Measurements from ENCODE around the gene CASK. TPM values are rescaled to one million over a fixed set of nuclear protein-coding genes. Genes with fewer than 3 reads are reported as not detected.

The CASK gene
- total RNA-seq, 1 experiment from 2014 or later, result 54.6 TPM

GRCh38 chrX:41877167-41877566, 46.2 kb downstream of the CASK start (continued):
- TF ChIP-seq ARID4B (CRISPR knock-in tag; IDR thresholded peaks at IDR 0.05; ENCODE audit: borderline replicate concordance) (no peak), FOXK1 (CRISPR knock-in tag; IDR thresholded peaks at IDR 0.05) (no peak)

DNA sequence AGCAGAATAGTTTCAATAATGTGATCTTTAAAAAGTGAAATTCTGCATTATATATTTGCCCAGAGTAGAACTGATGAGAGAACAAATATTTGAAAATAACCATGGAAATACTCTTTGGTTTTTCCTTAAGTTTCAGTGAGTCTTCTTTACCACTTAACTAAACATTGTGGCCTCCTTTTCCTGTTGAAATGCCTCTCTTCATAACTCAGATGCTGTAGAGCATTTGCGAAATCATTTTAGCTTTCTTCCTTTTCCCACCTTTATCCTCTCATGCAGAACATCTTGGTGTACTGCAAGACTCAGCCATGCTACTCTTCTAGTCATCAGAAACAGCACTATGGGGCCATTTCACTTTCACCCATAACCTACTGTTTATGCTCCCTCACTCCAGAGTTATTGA, 48.2 kb downstream of the CASK start:
- Mint-ChIP-seq H3K36me3 (no peaks in the 10 kb centered on the region), H3K27ac (no peak overlapping the region), H3K9me3 (peaks cover 4% of the 10 kb centered on the region; the same call in 1 of the 2 replicates), H3K4me3 (no peak overlapping the region), H3K4me1 (peaks cover 19% of the 10 kb centered on the region), H3K27me3 (ENCODE audit: low read depth) (no peaks in the 10 kb centered on the region)
- no peak for DNase-seq (ENCODE audit: low spot score)
- CTCF ChIA-PET, result no interaction called here
- TF ChIP-seq ZNF425 (CRISPR knock-in tag; conservative IDR thresholded peaks at IDR 0.05) (no peak), ZNF219 (CRISPR knock-in tag; IDR thresholded peaks at IDR 0.05; ENCODE audit: borderline replicate concordance) (no peak), NFYB (CRISPR knock-in tag; conservative IDR thresholded peaks at IDR 0.05; ENCODE audit: low read depth) (no peak), ZNF512 (CRISPR knock-in tag; IDR thresholded peaks at IDR 0.05; ENCODE audit: borderline replicate concordance) (no peak), OVOL2 (CRISPR knock-in tag; IDR thresholded peaks at IDR 0.05; ENCODE audit: borderline replicate concordance) (no peak), ZNF232 (CRISPR knock-in tag; IDR thresholded peaks at IDR 0.05) (no peak), GABPB1 (CRISPR knock-in tag; IDR thresholded peaks at IDR 0.05) (no peak), ATF1 (CRISPR knock-in tag; IDR thresholded peaks at IDR 0.05) (no peak), NR1H2 (CRISPR knock-in tag; IDR thresholded peaks at IDR 0.05) (no peak), ETV6 (CRISPR knock-in tag; IDR thresholded peaks at IDR 0.05) (no peak)
- TF ChIP-seq, protein P1, sequence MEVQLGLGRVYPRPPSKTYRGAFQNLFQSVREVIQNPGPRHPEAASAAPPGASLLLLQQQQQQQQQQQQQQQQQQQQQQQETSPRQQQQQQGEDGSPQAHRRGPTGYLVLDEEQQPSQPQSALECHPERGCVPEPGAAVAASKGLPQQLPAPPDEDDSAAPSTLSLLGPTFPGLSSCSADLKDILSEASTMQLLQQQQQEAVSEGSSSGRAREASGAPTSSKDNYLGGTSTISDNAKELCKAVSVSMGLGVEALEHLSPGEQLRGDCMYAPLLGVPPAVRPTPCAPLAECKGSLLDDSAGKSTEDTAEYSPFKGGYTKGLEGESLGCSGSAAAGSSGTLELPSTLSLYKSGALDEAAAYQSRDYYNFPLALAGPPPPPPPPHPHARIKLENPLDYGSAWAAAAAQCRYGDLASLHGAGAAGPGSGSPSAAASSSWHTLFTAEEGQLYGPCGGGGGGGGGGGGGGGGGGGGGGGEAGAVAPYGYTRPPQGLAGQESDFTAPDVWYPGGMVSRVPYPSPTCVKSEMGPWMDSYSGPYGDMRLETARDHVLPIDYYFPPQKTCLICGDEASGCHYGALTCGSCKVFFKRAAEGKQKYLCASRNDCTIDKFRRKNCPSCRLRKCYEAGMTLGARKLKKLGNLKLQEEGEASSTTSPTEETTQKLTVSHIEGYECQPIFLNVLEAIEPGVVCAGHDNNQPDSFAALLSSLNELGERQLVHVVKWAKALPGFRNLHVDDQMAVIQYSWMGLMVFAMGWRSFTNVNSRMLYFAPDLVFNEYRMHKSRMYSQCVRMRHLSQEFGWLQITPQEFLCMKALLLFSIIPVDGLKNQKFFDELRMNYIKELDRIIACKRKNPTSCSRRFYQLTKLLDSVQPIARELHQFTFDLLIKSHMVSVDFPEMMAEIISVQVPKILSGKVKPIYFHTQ (CRISPR knock-in tag; IDR thresholded peaks at IDR 0.05), result no peak
- TF ChIP-seq, protein P2, sequence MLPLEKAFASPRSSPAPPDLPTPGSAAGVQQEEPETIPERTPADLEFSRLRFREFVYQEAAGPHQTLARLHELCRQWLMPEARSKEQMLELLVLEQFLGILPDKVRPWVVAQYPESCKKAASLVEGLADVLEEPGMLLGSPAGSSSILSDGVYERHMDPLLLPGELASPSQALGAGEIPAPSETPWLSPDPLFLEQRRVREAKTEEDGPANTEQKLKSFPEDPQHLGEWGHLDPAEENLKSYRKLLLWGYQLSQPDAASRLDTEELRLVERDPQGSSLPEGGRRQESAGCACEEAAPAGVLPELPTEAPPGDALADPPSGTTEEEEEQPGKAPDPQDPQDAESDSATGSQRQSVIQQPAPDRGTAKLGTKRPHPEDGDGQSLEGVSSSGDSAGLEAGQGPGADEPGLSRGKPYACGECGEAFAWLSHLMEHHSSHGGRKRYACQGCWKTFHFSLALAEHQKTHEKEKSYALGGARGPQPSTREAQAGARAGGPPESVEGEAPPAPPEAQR (CRISPR knock-in tag; IDR thresholded peaks at IDR 0.05), result no peak
- TF ChIP-seq, protein P3, sequence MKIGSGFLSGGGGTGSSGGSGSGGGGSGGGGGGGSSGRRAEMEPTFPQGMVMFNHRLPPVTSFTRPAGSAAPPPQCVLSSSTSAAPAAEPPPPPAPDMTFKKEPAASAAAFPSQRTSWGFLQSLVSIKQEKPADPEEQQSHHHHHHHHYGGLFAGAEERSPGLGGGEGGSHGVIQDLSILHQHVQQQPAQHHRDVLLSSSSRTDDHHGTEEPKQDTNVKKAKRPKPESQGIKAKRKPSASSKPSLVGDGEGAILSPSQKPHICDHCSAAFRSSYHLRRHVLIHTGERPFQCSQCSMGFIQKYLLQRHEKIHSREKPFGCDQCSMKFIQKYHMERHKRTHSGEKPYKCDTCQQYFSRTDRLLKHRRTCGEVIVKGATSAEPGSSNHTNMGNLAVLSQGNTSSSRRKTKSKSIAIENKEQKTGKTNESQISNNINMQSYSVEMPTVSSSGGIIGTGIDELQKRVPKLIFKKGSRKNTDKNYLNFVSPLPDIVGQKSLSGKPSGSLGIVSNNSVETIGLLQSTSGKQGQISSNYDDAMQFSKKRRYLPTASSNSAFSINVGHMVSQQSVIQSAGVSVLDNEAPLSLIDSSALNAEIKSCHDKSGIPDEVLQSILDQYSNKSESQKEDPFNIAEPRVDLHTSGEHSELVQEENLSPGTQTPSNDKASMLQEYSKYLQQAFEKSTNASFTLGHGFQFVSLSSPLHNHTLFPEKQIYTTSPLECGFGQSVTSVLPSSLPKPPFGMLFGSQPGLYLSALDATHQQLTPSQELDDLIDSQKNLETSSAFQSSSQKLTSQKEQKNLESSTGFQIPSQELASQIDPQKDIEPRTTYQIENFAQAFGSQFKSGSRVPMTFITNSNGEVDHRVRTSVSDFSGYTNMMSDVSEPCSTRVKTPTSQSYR (CRISPR knock-in tag; IDR thresholded peaks at IDR 0.05), result no peak
- POLR2A ChIA-PET, result no interaction called here
- no peak for ATAC-seq

Measured in WTC11 (cell line).